HL-60 (cell line): ENCODE data around the gene APOC4.

Experiments used
- POLR2AphosphoS5 ChIP-seq: IDR thresholded peaks from 2 replicates; pipeline ENCODE4 v1.6.1; 2012; ENCODE audit warnings: low read depth
- TF ChIP-seq, protein P1 (sequence below): IDR thresholded peaks from one replicate; pipeline ENCODE4 v1.5.1; 2011; ENCODE audit warnings: low read length, control low read depth, inconsistent platforms; ENCODE audit not compliant: insufficient read depth
- TF ChIP-seq, protein P2 (sequence below): IDR thresholded peaks from 2 replicates; pipeline ENCODE4 v1.6.1; 2012; ENCODE audit warnings: low read depth; ENCODE audit not compliant: insufficient replicate concordance

DNA sequence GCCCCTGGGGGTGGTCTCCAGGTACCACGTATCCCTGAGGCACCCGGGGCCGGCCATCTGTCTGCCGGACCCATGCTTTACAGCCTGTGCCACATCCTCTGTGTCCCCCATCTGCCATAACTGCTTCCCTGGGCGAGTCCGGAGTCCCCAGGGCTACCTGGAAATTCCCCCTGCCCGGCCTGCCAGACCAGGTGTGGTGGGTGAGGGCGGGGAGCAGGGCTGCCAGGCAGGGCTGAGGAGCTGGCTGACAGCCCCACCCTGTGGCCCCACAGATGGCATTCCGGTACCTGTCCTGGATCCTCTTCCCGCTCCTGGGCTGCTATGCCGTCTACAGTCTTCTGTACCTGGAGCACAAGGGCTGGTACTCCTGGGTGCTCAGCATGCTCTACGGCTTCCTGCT lies 48.9 kb downstream of the APOC4 start:
- TF ChIP-seq, protein P1, sequence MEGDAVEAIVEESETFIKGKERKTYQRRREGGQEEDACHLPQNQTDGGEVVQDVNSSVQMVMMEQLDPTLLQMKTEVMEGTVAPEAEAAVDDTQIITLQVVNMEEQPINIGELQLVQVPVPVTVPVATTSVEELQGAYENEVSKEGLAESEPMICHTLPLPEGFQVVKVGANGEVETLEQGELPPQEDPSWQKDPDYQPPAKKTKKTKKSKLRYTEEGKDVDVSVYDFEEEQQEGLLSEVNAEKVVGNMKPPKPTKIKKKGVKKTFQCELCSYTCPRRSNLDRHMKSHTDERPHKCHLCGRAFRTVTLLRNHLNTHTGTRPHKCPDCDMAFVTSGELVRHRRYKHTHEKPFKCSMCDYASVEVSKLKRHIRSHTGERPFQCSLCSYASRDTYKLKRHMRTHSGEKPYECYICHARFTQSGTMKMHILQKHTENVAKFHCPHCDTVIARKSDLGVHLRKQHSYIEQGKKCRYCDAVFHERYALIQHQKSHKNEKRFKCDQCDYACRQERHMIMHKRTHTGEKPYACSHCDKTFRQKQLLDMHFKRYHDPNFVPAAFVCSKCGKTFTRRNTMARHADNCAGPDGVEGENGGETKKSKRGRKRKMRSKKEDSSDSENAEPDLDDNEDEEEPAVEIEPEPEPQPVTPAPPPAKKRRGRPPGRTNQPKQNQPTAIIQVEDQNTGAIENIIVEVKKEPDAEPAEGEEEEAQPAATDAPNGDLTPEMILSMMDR = no peak
- TF ChIP-seq, protein P2, sequence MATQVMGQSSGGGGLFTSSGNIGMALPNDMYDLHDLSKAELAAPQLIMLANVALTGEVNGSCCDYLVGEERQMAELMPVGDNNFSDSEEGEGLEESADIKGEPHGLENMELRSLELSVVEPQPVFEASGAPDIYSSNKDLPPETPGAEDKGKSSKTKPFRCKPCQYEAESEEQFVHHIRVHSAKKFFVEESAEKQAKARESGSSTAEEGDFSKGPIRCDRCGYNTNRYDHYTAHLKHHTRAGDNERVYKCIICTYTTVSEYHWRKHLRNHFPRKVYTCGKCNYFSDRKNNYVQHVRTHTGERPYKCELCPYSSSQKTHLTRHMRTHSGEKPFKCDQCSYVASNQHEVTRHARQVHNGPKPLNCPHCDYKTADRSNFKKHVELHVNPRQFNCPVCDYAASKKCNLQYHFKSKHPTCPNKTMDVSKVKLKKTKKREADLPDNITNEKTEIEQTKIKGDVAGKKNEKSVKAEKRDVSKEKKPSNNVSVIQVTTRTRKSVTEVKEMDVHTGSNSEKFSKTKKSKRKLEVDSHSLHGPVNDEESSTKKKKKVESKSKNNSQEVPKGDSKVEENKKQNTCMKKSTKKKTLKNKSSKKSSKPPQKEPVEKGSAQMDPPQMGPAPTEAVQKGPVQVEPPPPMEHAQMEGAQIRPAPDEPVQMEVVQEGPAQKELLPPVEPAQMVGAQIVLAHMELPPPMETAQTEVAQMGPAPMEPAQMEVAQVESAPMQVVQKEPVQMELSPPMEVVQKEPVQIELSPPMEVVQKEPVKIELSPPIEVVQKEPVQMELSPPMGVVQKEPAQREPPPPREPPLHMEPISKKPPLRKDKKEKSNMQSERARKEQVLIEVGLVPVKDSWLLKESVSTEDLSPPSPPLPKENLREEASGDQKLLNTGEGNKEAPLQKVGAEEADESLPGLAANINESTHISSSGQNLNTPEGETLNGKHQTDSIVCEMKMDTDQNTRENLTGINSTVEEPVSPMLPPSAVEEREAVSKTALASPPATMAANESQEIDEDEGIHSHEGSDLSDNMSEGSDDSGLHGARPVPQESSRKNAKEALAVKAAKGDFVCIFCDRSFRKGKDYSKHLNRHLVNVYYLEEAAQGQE = no peak
- no peak for TF ChIP-seq POLR2AphosphoS5
